WI38 (cell line): ENCODE data around the gene IQGAP3.

ENCODE experiments used
- H3K4me3 ChIP-seq: 2 replicates; pipeline ENCODE4 v1.5.1; 2011; ENCODE audit warnings: low read depth, mild to moderate bottlenecking, control low read depth, low read length
- CTCF ChIP-seq: IDR thresholded peaks from 2 replicates; pipeline ENCODE4 v1.5.1; 2012; ENCODE audit warnings: low read depth, mild to moderate bottlenecking, control low read depth, low read length

Gene IQGAP3

DNA sequence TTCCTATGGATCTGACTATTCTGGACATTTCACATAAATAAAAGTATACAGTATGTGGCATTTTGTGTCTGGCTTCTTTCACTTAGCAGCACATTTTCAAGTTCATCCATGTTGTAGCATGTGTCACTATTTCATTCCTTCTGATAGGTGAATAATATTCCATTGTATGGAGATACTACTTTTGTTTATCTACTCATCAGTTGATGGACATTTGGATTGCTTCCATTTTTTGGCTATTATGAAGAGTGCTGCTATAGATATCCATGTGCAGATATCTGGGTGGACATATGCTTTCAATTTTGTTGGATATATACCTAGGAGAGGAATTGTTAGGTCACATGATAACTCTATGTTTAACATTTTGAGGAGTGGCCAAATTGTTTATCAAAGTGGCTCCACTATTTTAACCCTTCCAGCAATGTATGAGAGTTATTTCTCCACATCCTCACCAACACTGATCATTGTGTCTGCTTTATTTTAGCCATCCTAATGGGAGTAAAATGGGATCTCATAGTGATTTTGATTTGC, 49.9 kb downstream of the IQGAP3 start:
- H3K4me3 ChIP-seq = no peak overlapping the region
- TF ChIP-seq CTCF = no peak

DNA sequence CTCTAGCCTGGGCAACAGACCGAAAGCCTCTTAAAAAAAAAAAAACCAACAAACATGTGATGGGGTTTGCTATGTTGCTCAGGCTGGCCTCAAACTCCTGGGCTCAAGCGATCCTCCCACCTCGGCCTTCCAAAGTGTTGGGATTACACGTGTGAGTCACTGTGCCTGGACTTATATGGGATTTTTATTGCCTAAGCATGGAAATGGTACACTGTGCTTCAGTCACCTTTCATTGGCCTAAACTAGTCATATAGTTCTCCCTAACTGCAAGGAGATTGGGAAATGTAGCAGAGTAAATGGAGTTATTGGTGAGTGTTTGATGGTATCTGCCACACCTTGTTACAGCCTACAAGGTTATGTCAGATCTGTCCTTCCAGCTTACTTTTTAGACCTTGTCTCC, 54.6 kb downstream of the IQGAP3 start:
- TF ChIP-seq CTCF = no peak
- H3K4me3 ChIP-seq = no peak overlapping the region

DNA sequence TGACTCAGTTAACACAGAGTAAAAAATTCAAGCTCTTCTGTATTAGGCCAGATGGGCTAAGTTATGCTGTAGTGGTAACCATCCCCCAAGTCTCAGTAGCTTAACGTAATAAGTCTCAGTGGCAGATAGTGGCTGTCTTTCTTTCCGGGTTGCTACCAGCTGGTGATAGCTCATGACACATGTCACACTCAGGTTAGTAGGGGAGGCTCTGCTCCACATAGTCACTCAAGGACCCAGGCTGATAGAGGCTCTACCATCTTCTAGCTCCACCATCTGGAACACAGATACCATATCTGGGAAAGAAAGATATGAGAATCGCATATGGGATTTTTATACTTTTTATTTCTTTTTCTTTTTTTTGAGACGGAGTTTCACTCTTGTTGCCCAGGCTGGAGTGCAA, 55.5 kb downstream of the IQGAP3 start:
- H3K4me3 ChIP-seq = no peak overlapping the region
- TF ChIP-seq CTCF = no peak

DNA sequence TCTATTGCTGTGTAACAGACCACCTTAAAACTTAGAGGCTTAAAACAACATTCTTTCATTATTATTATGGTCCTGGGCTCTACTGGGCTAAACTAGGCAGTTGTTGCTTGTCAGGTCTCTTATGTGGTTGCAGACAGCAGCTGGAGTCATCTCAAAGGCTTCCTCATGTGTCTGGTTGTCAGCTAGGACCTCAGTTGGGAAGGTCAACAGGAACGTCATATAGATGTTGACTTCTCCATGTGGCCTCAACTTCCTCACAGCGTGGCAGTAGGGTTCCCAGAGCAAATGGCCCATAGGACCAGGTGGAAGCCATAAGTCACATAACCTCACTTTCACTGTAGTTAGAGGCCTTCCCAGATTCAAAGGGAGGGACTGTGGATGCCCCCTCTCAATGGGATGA, 56.4 kb downstream of the IQGAP3 start:
- TF ChIP-seq CTCF = no peak
- no peak overlapping the region for H3K4me3 ChIP-seq

DNA sequence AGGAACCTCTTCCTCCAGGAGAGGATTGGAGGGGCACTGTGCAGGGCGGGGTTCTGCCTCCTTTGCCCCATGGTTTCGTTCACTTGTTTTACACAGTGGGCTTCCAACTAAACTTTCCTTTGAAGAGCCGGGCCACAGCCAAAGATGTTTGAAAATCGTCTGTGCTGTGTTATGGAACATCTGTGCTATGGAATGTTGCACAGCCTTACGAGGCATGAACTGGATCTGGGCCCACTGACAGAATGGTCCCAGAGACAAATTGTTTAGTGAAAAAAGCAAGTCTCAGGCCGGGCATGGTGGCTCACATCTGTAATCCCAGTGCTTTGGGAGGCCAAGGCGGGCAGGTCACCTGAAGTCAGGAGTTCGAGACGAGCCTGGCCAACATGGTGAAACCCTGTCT, 59.2 kb downstream of the IQGAP3 start:
- H3K4me3 ChIP-seq = no peak overlapping the region
- TF ChIP-seq CTCF = no peak

DNA sequence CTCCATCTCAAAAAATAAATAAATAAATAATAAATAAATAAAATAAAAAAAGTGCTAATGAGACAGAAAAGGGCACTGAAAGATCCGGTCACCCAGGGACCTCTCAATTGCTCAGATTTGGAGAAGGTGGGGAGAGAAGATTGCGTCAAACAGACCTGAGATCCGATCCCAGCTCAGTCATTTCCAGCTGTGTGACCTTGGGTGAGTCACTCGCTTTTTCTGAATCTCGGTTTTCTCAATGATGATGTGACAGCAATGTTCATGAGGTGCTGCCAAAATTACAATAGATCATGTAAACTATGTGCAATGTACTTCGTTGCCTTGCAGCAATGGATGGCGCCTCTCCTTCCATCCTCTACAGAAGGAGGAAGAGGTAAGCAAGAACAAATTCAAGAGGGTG, 60.7 kb downstream of the IQGAP3 start:
- TF ChIP-seq CTCF = no peak
- H3K4me3 ChIP-seq = no peak overlapping the region

DNA sequence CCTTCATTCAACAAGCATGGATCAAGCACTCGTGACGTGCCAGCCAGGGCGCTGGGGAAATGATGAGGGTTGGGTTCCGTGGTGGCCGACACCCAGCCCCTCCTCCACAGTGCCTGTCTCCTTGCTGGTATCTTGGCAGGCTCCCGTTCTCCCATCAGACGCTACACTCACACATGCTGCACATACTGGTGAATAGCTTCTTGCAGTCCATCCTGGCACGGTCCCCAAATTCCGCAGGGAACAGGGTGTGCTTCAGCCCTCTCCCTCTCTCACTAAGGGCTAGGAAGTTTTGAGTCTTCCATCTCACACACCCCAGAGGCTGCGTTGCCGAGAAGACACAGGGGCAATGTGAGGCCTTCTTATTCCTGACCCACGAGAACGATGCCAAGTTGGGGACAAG, 61.7 kb downstream of the IQGAP3 start:
- no peak overlapping the region for H3K4me3 ChIP-seq
- TF ChIP-seq CTCF = no peak
